HG02970 (cell line): ENCODE results near the gene DTNB.

ENCODE experiments used
- ATAC-seq: cut with Tn5 transposase; IDR thresholded peaks from one replicate; pipeline ENCODE4 v1.9.1; 2021; ENCODE audit warnings: mild to moderate bottlenecking, moderate library complexity, moderate number of reproducible peaks; ENCODE audit not compliant: unreplicated experiment, low FRiP score

DTNB gene

DNA sequence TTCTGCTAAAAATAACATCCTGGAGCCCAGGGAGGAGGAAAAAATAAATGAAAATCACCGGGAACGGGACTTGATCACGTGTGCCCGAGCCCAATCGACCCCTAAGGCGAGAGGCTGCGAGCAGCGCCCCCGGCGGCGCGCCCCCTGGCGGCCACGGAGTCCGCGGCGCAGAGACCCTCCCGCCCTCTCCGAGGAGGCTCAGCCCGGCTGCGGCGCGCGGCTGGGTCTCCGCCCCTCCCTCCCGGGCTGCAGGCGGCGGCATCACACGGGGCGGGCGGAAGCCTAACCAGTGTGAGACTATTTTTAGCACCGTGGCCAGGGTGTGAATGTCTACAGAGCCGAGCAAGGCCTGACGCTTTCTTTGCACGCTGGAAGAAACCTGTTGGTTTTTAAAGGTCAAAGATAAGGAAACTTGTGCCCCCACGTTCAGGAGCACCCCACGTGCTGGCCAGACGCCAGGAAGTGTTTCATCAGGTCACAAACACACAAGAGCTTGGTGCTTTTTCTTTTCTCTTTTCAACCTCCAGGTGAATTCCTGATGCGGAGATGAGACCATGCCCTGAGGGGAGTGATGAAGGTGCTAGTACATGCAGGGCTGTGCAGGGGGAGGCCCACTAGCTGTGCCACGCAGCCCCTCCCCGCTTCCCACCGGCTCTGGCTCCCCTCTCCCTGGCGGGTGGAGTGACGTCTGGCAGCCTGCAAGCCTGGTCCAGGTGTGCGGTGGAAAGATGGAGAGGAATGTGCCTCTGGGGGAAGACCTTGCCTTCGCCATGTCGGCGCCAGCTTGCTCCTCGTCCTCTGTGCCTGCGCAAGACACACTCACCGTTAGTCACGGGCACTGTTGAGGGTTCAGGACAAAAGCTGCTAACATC is 296.4 kb downstream of the DTNB start:
- ATAC-seq, result peak; percentile 90

DNA sequence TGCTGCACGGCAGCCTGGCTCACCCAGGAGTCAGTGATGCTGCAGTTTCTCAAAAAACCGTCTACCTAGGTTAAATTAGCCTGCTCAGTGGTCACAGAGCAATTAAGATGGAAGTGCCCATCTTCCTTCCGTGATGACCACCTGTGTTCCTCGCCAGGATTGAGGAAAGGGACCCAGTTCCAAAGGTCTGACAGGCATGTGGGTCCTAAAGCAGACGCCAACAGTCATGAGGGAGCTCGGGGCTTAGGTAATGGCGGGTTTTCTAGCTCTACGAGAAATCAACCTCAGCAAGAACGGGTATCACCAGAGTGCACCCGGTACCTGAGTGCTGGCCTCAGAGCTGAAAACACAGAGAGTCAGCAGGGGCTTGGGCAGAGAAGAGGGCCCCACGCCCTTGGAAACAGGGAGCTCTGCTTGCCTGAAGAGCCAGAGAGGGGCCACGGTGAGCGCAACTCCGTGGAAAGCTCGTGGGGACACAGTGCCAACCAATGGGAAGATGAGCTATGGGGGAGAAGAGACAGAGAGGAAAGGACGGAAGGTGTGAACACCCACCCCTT is 297.3 kb downstream of the DTNB start:
- no peak for ATAC-seq

DNA sequence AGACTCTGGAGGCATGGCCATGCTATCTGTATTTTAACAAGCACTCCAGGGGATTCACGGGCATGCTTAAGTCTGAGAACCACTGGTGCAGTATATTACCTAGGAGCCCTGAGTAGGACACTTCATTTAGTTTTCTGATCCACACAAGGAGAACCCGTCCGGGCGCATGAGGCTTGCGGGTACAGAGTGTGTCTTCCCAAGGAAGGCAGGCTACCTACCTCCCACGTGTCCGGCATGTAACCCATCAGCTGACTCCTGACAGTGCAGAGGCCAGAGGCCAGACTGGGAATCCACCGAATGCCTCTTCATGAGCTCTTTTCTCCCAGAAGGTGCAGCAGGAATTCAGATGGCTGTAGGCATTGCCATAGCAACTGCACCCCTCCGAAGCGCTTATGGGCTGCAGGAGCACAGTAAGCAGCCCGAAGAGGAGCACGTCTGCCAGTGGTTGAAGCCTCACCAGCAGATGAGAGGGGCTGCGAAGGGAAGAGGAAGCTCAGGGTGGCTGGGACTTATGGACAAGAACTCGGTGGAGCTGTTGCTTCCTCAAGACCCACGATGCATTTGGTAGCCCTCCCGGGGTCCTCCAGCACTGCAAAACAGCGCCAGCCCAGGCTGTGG is 297.9 kb downstream of the DTNB start:
- no peak for ATAC-seq

DNA sequence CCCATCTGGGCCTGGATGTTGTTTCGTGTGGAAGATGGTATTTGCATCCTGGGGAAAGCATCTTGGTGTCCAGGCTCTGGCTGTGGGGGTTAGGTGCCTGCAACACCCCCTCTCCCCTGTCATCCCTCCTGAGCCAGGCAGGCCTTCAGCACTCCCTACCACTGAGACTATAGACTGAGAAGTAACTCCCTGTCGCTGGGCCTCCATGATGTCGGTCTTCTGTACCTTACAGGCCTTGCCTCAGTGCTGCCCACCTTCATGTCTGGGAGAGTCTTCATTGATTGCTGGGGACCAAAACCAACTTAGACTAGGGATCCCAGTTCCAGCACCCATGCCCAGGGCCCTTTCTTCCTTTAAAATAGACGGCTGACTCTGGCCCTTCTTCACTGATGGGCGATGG is 298.6 kb downstream of the DTNB start:
- ATAC-seq, result no peak

DNA sequence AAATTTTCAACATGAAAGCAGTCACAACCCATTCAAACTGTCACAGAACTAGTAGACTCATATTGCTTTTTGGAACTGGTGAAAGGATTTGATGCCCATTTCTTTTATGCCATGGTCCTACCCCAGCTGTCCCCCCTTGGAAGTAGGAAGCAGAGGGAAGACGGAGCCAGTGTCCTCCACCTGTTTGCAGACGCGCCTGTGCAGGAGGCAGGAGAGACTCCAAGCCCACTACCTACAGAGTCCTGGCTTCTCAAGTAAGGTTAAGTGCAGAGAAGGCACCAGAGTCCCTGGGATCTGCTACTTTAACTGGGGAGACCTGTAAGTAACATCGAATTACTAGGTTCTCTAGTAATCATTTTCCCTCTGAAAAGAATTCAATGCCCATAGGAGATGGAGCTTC is 299.0 kb downstream of the DTNB start:
- ATAC-seq, result no peak

DNA sequence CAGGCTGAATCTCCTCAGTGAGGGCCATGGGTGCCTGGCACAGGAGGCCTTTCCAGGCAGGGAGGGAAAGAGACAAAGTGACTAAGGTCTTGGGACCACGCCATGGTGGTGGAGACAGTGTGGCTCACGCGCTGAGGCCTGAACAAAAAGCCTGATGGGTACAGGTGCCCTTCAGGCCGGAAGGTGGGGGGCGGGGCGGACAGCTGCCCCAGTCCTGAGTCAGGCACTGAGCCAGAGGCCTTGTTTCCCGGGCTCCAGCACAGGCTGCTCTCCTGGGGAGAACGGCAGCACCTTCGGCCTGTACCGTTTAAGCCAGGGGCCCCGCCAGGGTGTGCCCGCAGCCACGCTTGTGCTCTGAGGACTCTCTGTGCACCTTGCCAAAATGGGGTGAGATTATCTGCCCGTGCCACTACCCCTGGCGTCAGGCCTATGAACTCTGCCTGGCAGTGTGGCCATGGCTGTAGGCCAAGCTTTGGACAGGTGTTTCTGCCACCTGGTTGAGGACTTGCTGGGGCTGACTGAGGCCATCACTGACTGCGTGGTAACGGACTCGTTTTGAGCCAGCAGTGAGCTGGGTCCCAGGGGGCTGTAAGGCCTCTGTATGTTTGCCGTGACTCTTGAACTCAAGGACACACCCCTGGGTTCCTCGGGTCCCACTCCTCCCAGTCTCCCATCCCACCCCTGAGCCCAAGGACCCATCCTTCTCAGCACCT is 300.0 kb downstream of the DTNB start:
- ATAC-seq, result no peak

DNA sequence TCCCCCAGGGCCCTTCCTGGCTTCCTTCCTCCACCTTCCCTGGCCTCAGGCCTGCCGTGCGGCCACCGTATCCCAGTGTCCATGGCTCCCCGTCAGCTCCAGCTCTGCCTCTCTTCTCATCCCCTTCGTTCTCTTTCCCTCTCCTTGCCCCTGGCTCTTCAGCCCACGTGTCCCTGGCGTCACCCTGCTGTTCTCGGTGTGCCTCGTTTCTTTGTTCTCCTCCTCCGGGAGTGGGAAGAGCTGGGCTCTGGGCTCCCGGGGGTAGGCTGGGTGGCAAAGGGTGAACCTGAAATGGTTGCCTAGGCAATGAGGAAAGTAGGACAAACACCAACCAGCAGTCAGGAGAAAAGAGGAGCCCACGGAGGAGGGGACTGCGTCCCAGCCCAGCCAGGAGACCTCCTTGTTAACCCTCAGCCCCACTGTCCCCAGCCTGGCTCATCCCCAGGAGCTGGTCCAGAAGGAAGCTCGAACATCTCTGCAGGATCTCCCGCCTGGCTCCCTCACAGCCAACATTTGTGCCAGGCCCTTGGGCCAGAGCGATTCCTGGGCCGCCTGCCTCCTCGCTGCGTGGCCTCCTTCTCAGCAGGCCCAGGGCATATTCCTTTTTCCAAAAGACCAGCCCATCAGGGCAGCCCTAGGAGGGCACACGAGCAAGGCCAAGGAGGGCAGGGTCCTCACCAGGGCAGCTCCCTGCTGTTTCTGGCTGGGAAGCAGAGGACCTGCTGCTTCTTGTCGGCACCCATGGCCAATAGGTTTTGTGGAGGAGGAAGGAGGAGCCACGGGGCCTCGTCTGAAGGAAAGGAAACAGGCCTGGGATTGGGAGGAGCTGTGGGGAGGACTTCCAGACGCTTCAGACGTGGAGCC is 300.7 kb downstream of the DTNB start:
- ATAC-seq, result no peak

DNA sequence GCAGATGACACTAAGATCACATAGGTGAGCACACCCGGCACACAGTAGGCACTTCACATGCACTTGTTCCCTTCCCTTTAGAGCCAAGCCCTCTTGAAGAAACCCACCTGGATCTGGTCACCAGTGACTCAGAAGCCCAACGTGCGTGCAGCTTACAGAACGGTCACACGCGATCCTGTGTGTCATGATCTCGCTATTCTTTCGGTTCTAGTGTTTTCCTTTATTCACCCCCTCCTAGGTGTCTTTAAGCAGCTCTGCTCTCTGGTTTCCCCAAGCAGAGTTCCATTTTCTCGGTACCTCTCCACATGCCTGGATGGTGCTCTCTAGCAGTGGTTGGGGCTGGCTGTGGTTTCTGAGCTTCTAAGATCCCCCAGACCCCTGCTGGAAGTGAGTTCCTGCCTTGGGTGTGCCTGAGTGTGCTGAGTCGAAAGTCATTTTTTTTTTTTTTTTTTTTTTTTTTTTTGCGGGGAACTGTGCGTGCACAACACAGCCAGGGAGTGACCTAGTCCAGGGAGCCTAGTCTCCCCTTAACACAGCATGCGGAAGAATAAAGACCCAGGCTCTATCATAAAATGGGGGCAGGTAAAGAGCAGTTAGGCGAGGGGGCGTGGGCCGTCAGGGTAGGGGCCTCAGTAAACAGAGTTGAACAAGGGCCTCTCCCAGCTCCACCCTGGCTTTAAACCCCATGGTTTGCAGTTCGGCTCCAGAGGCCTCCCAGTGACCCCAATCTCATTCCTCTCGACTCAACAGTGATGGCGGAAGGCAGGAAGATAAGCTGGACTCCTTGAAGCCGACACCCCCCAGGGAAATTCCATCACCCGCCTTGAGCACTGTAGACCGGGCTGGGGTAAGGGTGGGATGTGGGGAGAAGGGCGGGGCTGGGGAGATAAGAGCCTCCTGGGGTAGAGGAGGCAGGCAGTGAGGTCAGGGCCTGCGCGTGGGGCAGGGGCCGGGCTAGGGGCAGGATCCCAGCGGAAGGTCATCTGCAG is 301.8 kb downstream of the DTNB start:
- no peak for ATAC-seq

DNA sequence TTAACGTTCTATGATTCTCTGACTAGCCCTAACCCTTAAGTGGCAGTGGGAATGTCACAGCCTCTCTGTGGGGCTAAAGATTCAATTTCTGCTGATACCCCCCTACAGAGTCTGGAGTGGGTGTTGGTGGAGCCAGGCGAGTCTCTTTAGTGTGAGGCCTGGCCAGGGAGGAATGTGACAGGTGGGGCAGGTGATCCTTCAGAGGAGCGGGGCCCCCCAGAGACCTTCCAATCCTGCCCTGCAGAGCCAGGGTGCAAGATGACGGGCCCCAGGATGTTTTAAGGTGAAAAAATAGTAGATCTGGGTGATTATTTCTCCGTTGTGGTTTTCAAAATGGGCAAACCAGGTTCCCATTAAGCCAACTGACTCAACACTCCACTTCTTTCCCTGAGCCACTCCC is 303.5 kb downstream of the DTNB start:
- ATAC-seq, result no peak

DNA sequence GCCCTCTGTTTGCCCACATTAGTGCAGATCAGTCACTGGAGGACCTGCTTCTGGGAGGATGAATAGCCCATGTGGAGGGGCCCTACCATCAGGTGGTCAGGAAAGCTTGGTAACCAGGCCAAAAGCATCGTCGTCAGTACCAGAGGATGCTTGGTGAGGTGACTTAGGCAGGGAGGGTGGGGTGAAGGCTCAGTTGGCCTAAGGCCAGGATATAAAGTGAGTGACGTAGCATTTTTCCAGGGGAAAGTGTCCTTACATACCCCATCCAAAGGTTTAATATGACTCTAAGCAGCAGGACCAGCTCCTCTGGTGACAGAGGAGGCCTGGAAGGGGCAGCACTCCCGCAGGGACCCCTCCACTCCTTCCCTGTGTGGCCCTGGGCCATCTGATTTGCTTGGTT is 303.9 kb downstream of the DTNB start:
- ATAC-seq, result no peak

DNA sequence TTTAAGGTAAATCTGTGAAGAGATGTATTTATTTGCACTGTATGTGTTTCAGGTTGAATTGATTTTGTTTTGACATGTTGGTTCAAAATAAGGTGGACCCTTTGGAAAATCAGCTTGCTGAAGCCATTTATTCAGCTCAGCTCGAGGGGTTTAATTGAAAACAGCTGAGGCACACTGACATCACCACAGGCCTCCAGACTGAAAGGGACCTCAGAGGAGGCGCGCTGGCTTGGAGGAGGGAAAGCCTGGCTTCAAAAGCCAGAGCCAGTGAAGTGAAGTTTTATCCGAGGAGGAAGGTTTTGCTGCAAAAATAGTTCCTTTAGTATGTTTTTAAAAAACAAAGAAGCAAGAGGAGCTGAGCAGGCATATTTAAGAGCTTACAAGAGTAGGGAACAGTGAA is 304.7 kb downstream of the DTNB start:
- no peak for ATAC-seq

DNA sequence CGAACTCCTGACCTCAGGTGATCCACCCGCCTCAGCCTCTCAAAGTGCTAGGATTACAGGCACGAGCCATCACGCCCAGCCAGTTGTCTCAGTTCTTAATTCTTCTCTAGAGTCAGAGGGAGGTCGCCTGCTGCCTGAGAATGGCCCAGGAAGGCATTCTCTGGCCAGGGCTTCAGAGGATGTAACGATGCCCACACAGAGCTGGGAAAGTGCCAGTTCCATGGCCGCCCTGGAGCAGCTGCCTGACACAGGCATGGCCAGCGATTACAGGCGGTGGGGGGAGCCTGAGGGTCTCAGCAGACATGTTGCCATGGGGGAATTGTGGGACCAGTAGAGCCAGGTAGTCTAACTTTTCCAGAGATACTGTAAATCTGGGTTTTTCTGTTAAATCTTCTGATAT is 306.1 kb downstream of the DTNB start:
- no peak for ATAC-seq

DNA sequence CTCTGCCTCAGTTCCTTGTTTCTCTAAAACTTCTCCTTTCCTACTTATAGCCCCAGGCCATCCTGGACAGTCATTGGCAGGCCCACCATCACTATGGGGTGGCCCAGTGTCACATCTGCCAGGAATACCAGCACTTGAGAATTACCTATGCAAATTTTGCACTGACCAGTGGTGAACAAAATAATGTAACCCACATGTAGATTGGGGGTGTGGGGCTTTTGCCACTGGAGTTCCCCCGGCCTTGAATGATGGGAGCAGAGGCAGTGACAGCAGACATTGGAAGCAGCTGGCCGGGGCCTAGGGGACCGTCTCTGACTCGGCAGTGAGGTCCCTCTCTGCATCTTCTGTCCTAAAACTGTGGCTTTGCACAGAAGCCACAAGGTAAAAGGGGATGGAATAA is 306.7 kb downstream of the DTNB start:
- no peak for ATAC-seq

DNA sequence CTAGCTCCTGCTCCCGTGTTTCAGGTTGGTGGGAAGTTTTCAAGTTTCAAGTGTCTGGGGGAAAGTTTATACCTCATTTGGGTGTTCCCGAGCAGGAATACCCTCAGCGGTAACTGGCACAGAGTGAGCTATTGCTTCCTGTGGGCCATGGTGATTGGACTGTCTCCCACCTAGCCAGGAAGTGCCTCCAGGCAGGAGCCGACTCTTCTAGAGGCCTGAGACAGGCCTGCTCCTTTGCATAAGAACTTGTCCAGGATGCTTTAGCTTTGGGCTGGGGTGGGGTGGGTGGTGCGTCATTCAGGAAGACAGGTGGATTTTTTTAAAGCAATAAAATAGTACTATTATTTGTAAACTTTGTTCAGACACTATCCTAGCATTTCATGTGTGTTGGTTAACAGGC is 308.1 kb downstream of the DTNB start:
- ATAC-seq, result no peak

DNA sequence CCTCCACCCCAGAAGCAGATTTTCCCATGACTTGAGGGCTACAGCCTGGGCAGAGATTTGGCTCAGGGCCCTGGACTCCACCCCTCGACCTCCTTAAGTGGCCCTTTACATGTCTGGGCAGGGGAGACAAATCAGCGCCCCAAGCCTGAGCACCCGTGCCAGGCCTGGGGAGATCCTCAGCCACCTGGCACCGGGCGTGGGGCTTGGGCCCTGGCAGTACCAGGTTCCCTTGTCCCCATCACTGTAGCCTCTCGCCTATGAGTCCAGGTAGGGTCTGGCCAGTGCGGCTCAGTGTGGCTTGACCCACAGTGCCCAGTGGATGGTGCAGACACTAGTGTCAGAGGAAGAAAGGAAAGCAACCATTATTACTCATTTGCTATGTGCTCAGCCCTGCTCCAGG is 309.6 kb downstream of the DTNB start:
- no peak for ATAC-seq

DNA sequence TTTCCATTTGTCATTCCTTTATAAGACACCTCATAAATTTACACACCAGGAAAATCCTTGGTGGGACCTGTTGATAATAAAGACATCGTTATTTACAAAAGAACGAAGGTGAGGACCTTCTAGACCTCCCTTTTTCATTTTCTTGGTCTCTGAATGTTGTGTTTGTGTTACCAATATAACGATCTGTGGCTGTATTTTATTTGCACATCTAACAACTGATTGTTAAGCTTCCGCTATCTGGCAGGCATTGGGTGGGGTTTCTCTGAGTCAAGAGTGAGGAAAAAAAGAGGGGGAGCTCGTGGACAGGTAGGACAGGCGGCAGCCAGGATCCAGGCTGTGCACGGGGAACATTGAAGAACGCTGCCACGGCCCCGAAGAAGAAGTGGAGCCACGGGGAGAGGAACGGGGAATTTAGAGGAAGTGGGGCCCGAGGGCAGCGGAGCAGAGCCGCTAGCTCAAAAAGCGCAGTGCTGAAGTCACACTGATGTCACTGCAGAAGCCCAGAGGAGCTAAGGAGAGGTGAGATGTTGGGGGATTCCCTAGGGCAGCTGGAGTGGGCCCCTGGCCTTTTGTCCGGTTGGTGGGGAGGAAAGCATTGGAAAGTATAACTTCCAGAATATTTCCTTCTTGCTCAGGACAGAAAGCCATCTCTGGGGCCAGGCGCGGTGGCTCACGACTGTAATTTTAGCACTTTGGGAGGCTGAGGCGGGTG is 310.8 kb downstream of the DTNB start:
- peak; percentile 57 for ATAC-seq

DNA sequence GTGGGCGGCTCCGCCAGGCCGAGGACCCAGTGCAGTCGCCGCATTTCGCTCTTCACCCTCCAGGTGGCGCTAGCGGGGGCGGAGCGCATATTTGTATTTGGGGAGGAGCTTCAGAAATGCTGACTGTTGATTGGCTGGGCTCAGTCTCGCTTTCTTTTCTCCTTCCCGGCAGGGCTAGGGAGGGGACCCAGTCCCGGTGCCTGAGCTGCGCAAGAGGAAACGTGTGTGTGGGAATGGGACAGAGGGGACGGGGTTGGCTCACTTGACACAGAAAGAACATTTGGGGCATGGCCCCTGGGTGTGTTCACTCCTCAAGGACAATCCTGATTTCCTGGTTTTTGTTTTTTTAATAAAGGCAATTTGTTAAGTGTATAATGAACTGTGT is 311.3 kb downstream of the DTNB start:
- ATAC-seq, result peak; percentile 83

DNA sequence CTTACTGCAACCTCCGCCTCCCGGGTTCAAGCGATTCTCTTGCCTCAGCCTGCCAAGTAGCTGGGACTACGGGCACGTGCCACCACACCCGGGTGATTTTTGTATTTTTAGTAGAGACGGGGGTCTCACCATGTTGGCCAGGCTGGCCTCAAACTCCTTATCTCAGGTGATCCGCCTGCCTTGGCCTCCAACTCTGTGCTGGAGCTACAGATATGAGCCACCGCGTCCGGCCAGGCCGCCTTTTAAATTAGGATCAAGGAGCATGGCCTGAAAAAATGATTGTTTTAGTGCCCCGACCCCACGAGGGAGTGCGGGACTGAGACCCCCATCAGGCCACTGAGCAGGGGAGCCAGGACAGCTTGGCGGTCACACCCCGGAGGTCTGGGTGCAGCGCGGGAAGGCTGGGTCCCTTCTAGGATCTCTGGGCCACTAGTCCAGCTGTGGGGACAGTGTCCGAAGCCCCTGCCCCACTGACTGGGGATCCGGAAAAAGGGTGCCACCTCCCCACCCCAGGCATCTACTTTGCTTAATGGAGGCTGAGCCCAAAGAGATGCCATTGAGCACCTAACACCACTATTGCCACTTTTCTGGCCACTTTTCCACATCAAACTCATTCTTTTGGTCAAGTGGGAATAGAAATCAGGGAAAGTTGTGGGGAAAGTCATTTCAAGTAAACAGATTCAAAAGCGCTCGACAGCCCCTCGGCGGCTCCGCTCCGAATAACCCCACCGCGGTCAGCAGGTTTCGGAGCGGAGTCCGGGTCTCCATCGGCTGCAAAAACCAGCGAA is 311.9 kb downstream of the DTNB start:
- no peak for ATAC-seq
